Measurements from ENCODE around the gene EMC7. TPM values are rescaled to one million over a fixed set of nuclear protein-coding genes. Genes with fewer than 3 reads are reported as not detected.
A peak's percentile ranks its signal among the peaks of the same experiment; 100 is the strongest.

Gene EMC7
- total and polyA plus RNA-seq, 9 of the 15 experiments (the other 6 are each of a cell fraction or from before 2014, with no cell fraction given), result 25.8 to 92.8 (median 49.7) TPM

DNA sequence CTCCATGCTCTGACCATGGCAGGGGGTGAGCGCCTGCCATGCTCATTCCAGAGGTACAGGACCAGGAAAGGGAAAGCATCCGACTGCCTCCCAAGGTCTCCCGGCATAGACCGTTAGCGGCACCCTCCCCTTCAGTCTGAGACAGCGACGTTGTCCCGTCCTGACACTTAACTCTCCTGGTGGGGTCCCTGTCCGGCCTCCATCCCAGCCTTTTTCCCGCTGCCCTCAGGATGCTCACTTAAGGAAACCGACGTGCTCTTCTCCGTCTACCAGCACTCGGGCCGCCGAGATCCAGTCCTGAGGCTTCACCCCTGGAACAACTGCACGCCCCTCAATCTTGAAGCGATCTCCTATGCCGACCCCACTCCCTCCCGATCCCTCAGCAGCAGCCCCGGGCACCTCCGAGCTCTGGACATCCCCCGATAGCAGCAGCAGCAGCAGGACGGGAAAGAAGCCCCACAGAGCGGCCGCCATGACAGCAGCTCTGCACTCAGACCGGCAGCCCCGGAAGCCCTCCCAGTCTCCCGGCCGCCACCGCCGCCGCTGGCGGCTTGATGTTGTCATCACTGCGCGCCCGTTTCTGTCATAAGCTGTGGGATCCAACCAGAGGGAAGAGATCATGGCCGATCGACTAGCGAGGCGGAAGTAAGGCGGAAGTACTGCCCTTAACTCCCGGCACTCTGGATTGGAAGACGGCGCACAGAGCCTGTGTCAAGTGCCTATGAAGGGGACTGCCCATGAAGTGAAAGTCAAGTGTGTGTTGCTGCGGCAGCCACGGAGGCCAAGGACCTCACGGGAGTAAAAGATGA is at the start of gene EMC7, which contains the start of gene PGBD4 (continued):
- TF ChIP-seq ZNF318 (IDR thresholded peaks at IDR 0.05; ENCODE audit: borderline replicate concordance in 1 of 2, low read depth in 1 of 2) (no peak), HDAC8 (tag; IDR thresholded peaks at IDR 0.05) (no peak), KLF10 (CRISPR knock-in tag; IDR thresholded peaks at IDR 0.05) (no peak), ESRRB (CRISPR knock-in tag; IDR thresholded peaks at IDR 0.05; ENCODE audit: borderline replicate concordance) (no peak), SMC3 (conservative IDR thresholded peaks at IDR 0.05; ENCODE audit: insufficient read depth, low read depth, low read length) (no peak), HMG20A (CRISPR knock-in tag; conservative IDR thresholded peaks at IDR 0.05) (no peak), NCOA4 (IDR thresholded peaks at IDR 0.05; ENCODE audit: partially characterized antibody) (no peak), YBX1 (IDR thresholded peaks at IDR 0.05) (no peak), ZBTB17 (CRISPR knock-in tag; IDR thresholded peaks at IDR 0.05) (0 out of 2 replicates have a peak, but pooled peaks have one; percentile 47), L3MBTL2 (IDR thresholded peaks at IDR 0.05) (peak; percentile 93), SIN3B (IDR thresholded peaks at IDR 0.05; ENCODE audit: low read depth) (peak; percentile 86), CREBBP (IDR thresholded peaks at IDR 0.05; ENCODE audit: low read depth, low read length) (no peak), IRF2 (CRISPR knock-in tag; IDR thresholded peaks at IDR 0.05) (no peak)
- TF ChIP-seq, protein P1, sequence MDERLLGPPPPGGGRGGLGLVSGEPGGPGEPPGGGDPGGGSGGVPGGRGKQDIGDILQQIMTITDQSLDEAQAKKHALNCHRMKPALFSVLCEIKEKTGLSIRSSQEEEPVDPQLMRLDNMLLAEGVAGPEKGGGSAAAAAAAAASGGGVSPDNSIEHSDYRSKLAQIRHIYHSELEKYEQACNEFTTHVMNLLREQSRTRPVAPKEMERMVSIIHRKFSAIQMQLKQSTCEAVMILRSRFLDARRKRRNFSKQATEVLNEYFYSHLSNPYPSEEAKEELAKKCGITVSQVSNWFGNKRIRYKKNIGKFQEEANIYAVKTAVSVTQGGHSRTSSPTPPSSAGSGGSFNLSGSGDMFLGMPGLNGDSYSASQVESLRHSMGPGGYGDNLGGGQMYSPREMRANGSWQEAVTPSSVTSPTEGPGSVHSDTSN (CRISPR knock-in tag; IDR thresholded peaks at IDR 0.05; ENCODE audit: low read depth), result no peak
- TF ChIP-seq, protein P1 (tag; conservative IDR thresholded peaks at IDR 0.05; ENCODE audit: low read depth), result peak; percentile 62
- TF ChIP-seq, protein P2, sequence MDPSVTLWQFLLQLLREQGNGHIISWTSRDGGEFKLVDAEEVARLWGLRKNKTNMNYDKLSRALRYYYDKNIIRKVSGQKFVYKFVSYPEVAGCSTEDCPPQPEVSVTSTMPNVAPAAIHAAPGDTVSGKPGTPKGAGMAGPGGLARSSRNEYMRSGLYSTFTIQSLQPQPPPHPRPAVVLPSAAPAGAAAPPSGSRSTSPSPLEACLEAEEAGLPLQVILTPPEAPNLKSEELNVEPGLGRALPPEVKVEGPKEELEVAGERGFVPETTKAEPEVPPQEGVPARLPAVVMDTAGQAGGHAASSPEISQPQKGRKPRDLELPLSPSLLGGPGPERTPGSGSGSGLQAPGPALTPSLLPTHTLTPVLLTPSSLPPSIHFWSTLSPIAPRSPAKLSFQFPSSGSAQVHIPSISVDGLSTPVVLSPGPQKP (CRISPR knock-in tag; IDR thresholded peaks at IDR 0.05), result no peak

All from K562 (cell line).